GM23338 (cell line): ENCODE data around the gene GDPD5. TPM values are rescaled to one million over a fixed set of nuclear protein-coding genes. Genes with fewer than 3 reads are reported as not detected.

Experiments used
- ATAC-seq: fragments of 200-7000 bp; cut with Tn5 transposase; 3 replicates; pipeline ENCODE4 v1.9.1; 2020
- DNase-seq: peaks from one replicate; pipeline ENCODE4 v3.0.0-alpha.2; 2015; ENCODE audit warnings: low spot score
- H2AFZ ChIP-seq: fragments of 200-600 bp; sonication (generic); 2 replicates; pipeline ENCODE4 v1.8.0; 2016; ENCODE audit warnings: antibody characterized with exemption, mild to moderate bottlenecking, moderate library complexity
- H3F3A ChIP-seq: fragments of 200-600 bp; sonication (generic); replicated peaks from 2 replicates; pipeline ENCODE4 v1.8.0; 2017; ENCODE audit warnings: antibody characterized with exemption, mixed run types, low read depth
- H3K27ac ChIP-seq: fragments of 200-600 bp; sonication (generic); 2 replicates; pipeline ENCODE4 v1.6.1; 2016; ENCODE audit warnings: low read depth
- H3K27me3 ChIP-seq: fragments of 200-600 bp; sonication (generic); 2 replicates; pipeline ENCODE4 v1.8.0; 2016; ENCODE audit warnings: mild to moderate bottlenecking, mixed run types, moderate library complexity; ENCODE audit not compliant: insufficient read depth
- H3K36me3 ChIP-seq: fragments of 200-600 bp; sonication (generic); 2 replicates; pipeline ENCODE4 v1.8.0; 2016; ENCODE audit warnings: mild to moderate bottlenecking; ENCODE audit not compliant: insufficient read depth
- H3K4me1 ChIP-seq: fragments of 200-600 bp; sonication (generic); 2 replicates; pipeline ENCODE4 v1.8.0; 2016; ENCODE audit warnings: mild to moderate bottlenecking, moderate library complexity; ENCODE audit not compliant: insufficient read depth
- H3K4me2 ChIP-seq: fragments of 200-600 bp; sonication (generic); 2 replicates; pipeline ENCODE4 v1.7.1; 2017; ENCODE audit warnings: mixed run types
- H3K4me3 ChIP-seq: fragments of 200-600 bp; sonication (generic); 2 replicates; pipeline ENCODE4 v1.6.1; 2016; ENCODE audit warnings: mixed run types
- H3K79me2 ChIP-seq: fragments of 200-600 bp; sonication (generic); replicated peaks from 2 replicates; pipeline ENCODE4 v1.8.0; 2017; ENCODE audit warnings: mild to moderate bottlenecking; ENCODE audit not compliant: insufficient read depth
- H3K9me2 ChIP-seq: fragments of 200-600 bp; sonication (generic); 2 replicates; pipeline ENCODE4 v1.8.0; 2017; ENCODE audit not compliant: insufficient read depth
- H4K20me1 ChIP-seq: fragments of 200-600 bp; sonication (generic); replicated peaks from 2 replicates; pipeline ENCODE4 v1.8.0; 2017; ENCODE audit warnings: mild to moderate bottlenecking; ENCODE audit not compliant: insufficient read depth
- H3K27ac Mint-ChIP-seq: 2 replicates; pipeline ENCODE4 v1.8.0; 2020; ENCODE audit warnings: inconsistent platforms, mild to moderate bottlenecking, moderate library complexity, mixed read lengths
- H3K27me3 Mint-ChIP-seq: 3 replicates; pipeline ENCODE4 v1.8.0; 2022; ENCODE audit warnings: low read depth, mild to moderate bottlenecking, moderate library complexity, mixed read lengths, inconsistent platforms; ENCODE audit not compliant: insufficient read depth, poor library complexity
- H3K36me3 Mint-ChIP-seq: 3 replicates; pipeline ENCODE4 v1.8.0; 2021; ENCODE audit warnings: low read depth, mild to moderate bottlenecking, inconsistent platforms, moderate library complexity, mixed read lengths
- H3K4me1 Mint-ChIP-seq: 3 replicates; pipeline ENCODE4 v1.8.0; 2020; ENCODE audit warnings: mild to moderate bottlenecking, inconsistent platforms, mixed read lengths
- H3K4me3 Mint-ChIP-seq: 3 replicates; pipeline ENCODE4 v1.8.0; 2021; ENCODE audit warnings: moderate library complexity, mild to moderate bottlenecking, inconsistent platforms, mixed read lengths
- H3K9me3 Mint-ChIP-seq: 3 replicates; pipeline ENCODE4 v1.8.0; 2020; ENCODE audit warnings: moderate library complexity, mild to moderate bottlenecking, inconsistent platforms, mixed read lengths
- CREB1 ChIP-seq: fragments of 250-450 bp; sonication (Bioruptor Pico); IDR thresholded peaks from 2 replicates; pipeline ENCODE4 v1.5.0; 2020; ENCODE audit warnings: low read depth, mild to moderate bottlenecking, moderate library complexity
- CTCF ChIP-seq, 2 experiments: fragments of 200-600 bp in 1 of 2; sonication (generic) in 1 of 2; conservative IDR thresholded peaks; 2 replicates each; pipeline versions ENCODE4 v1.5.1 to v1.6.1; 2016 to 2017; ENCODE audit warnings: antibody characterized with exemption in 2 of 2, low read depth in 2 of 2, mild to moderate bottlenecking in 2 of 2, moderate library complexity in 1 of 2
- ETS1 ChIP-seq: IDR thresholded peaks from 2 replicates; pipeline ENCODE4 v1.6.1; 2016; ENCODE audit warnings: antibody characterized with exemption
- EZH2 ChIP-seq: fragments of 200-600 bp; sonication (generic); IDR thresholded peaks from one replicate; pipeline ENCODE4 v1.8.0; 2017; ENCODE audit warnings: antibody characterized with exemption, mild to moderate bottlenecking, low read depth; ENCODE audit not compliant: unreplicated experiment
- EZH2phosphoT487 ChIP-seq: fragments of 200-600 bp; sonication (generic); IDR thresholded peaks from one replicate; pipeline ENCODE4 v1.8.1; 2018; ENCODE audit warnings: antibody characterized with exemption; ENCODE audit not compliant: unreplicated experiment
- JUNB ChIP-seq: IDR thresholded peaks from one replicate; pipeline ENCODE4 v1.6.1; 2016; ENCODE audit warnings: antibody characterized with exemption; ENCODE audit not compliant: unreplicated experiment
- POLR2AphosphoS5 ChIP-seq: IDR thresholded peaks from 2 replicates; pipeline ENCODE4 v1.6.1; 2016; ENCODE audit warnings: antibody characterized with exemption, low read depth
- STAT1 ChIP-seq: IDR thresholded peaks from one replicate; pipeline ENCODE4 v1.6.1; 2016; ENCODE audit warnings: antibody characterized with exemption; ENCODE audit not compliant: unreplicated experiment
- ZNF114 ChIP-seq: fragments of 250-450 bp; sonication (Bioruptor Pico); IDR thresholded peaks from 2 replicates; pipeline ENCODE4 v1.5.0; 2020; ENCODE audit warnings: mild to moderate bottlenecking, moderate library complexity
- ZNF331 ChIP-seq: fragments of 250-450 bp; sonication (Bioruptor Pico); IDR thresholded peaks from 2 replicates; pipeline ENCODE4 v1.5.0; 2020; ENCODE audit warnings: low read depth, mild to moderate bottlenecking, moderate library complexity
- ZNF462 ChIP-seq: fragments of 250-450 bp; sonication (Bioruptor Pico); IDR thresholded peaks from 2 replicates; pipeline ENCODE4 v1.5.0; 2020; ENCODE audit warnings: mild to moderate bottlenecking, moderate library complexity
- polyA plus RNA-seq: library from polyadenylated mRNA; unstranded; fragments of >200 nt; fragmentation: Nextera tagmentation; extraction: Ambion mirVana; gene quantifications from 2 replicates; pipeline ENCODE4 v1.2.1, GENCODE V29; 2016
- total RNA-seq: library from RNA; depleted of rRNA; stranded (reverse); fragments of >200 nt; shearing (Covaris generic); gene quantifications from 2 replicates; pipeline ENCODE4 v1.2.3, GENCODE V29; 2014

GDPD5 gene
- total and polyA plus RNA-seq, 2 experiments from 2014 or later, result 1.6 to 4.9 TPM

- H3K4me1 Mint-ChIP-seq, result peaks cover 5% of the 10 kb centered on the region; the same call in 2 of the 3 replicates
- H3K4me1 ChIP-seq, result no peaks in the 10 kb centered on the region
- no peak overlapping the region for H3K27ac Mint-ChIP-seq
- H3K27me3 Mint-ChIP-seq, result peaks cover 6% of the 10 kb centered on the region
- H3K27ac ChIP-seq, result no peak overlapping the region
- TF ChIP-seq CREB1 (CRISPR knock-in tag) (no peak), POLR2AphosphoS5 (no peak)
- H3K9me3 Mint-ChIP-seq, result no peaks in the 10 kb centered on the region
- H3K27me3 ChIP-seq, result no peaks in the 10 kb centered on the region
- H3K36me3 ChIP-seq, result no peaks in the 10 kb centered on the region
- H2AFZ ChIP-seq, result no peak overlapping the region
- H3K79me2 ChIP-seq, result no peaks in the 10 kb centered on the region
- H3K9me2 ChIP-seq, result no peaks in the 10 kb centered on the region
- H3K36me3 Mint-ChIP-seq, result no peaks in the 10 kb centered on the region
- H3K4me3 Mint-ChIP-seq, result no peak overlapping the region
- no peak overlapping the region for H3K4me3 ChIP-seq
- H3K4me2 ChIP-seq, result no peak overlapping the region
- no peaks in the 10 kb centered on the region for H3F3A ChIP-seq
- H4K20me1 ChIP-seq, result no peaks in the 10 kb centered on the region
- no peak for ATAC-seq
- DNase-seq, result no peak
These were observed 12.0 kb upstream of the GDPD5 start for GRCh38 chr11:75537740-75538139.

- Histone ChIP-seq H4K20me1 (no peaks in the 10 kb centered on the region), H3K79me2 (no peaks in the 10 kb centered on the region), H3K36me3 (no peaks in the 10 kb centered on the region), H3K9me2 (no peaks in the 10 kb centered on the region), H3K4me2 (no peak overlapping the region), H3K4me1 (no peaks in the 10 kb centered on the region; the same call in 1 of the 2 replicates), H3F3A (no peaks in the 10 kb centered on the region), H2AFZ (no peak overlapping the region), H3K4me3 (no peak overlapping the region), H3K27ac (no peak overlapping the region), H3K27me3 (no peaks in the 10 kb centered on the region)
- Mint-ChIP-seq H3K4me3 (no peak overlapping the region), H3K4me1 (peaks cover 8% of the 10 kb centered on the region), H3K9me3 (no peaks in the 10 kb centered on the region), H3K36me3 (no peaks in the 10 kb centered on the region), H3K27ac (no peak overlapping the region), H3K27me3 (peaks cover 8% of the 10 kb centered on the region)
- ATAC-seq (no peak), DNase-seq (no peak)
- TF ChIP-seq ZNF462 (CRISPR knock-in tag) (no peak), EZH2 (no peak), JUNB (no peak), ZNF114 (CRISPR knock-in tag) (no peak), CREB1 (CRISPR knock-in tag) (no peak), STAT1 (no peak), POLR2AphosphoS5 (no peak), EZH2phosphoT487 (no peak), CTCF (conservative IDR thresholded peaks at IDR 0.05; ENCODE audit: low read depth in 2 of 2) (no peak), ETS1 (no peak), ZNF331 (no peak)
These were observed 11.3 kb upstream of the GDPD5 start for GRCh38 chr11:75536786-75537641.
